SK-N-MC (cell line): Measurements from ENCODE around the gene WDR76.
A peak's percentile ranks its signal among the peaks of the same experiment; 100 is the strongest.

Experiments used
- EZH2 ChIP-seq: fragments of 200-600 bp; sonication (generic); IDR thresholded peaks from one replicate; pipeline ENCODE4 v1.6.1; 2017; ENCODE audit warnings: antibody characterized with exemption
- POLR2AphosphoS5 ChIP-seq: IDR thresholded peaks from 2 replicates; pipeline ENCODE4 v1.6.1; 2012; ENCODE audit warnings: mild to moderate bottlenecking, low read depth, low read length, borderline replicate concordance

GRCh38 chr15:43868406-43868805 is 41.6 kb downstream of the WDR76 start:
- no peak for TF ChIP-seq EZH2
- TF ChIP-seq POLR2AphosphoS5, result peak; percentile 13; the same call in 1 of the 2 replicates
